NCI-H1436 treated with DMSO at 0.1 percent for 48 hours (cell line): ENCODE data around the gene ZFAND5.

ENCODE experiments used
- DNase-seq: peaks from one replicate; lab custom pipeline; 2025; lab: John Stamatoyannopoulos, UW

The ZFAND5 gene

GRCh38 chr9:72362680-72363139, 2.3 kb downstream of the ZFAND5 start:
- no peak for DNase-seq

DNA sequence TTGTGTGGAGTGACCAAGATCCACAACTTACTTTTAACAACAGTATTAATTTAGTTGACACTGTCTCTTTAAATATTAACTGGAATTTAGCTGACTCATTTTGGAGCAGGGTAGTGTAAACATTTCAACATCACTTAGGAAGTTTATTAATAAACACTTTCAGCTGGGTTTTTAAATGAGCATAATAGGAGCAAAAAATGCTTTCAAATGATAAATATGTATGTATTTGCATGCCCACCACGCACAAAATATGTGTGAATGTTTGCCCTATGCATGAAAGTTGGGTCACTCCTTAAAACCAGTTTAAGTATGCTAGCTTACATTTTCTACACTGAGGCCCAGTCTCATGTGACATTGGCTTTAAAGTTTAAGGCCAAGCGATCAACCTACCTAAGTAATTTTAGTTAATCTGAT, 2.9 kb downstream of the ZFAND5 start:
- DNase-seq: no peak

GRCh38 chr9:72361217-72361616, 3.8 kb downstream of the ZFAND5 start:
- no peak for DNase-seq

DNA sequence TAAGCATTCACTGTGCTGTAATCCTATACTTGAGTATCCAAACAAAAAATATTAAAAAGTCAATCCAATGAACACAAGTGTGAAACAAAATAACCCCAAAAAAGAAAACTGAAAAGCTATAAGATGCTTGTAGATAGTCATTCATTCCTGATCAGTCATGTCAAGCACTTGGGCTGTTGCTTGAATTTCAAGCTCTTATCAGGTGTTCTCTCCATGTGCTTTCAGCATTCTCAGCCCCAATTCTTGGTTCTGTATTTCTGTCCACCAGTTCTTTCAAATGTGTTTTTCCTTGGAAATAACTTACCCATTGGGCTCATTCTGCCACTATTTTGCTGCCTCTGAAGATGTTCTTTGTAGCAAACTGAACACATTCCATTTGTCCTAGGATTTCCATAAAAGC, 4.7 kb downstream of the ZFAND5 start:
- no peak for DNase-seq

DNA sequence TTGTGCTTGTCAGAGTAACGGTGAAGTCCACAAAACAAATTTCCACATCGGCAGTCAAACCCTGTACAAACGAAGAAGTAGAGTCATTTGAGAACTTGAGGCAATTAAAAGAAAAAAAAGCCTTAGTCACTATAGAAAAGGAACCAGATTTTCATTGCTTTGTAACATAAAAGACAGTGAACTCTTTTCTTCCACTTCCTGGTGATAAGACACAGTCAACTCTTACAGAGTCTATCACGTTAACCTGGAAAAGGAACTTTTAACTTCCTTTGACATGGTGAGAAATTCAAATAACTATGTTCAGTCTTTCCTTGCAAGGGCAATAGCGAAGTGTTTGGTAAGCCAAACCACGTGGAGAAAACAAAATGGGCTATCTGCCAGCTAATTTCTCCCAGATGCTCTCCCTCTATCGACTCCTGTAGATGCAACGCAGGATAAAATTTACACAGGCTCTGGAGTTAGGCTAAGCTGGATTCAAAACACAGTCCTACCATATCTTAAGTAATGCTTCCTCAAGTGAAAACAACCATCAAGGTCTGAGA, 8.9 kb downstream of the ZFAND5 start:
- no peak for DNase-seq

GRCh38 chr9:72355153-72355552, 9.9 kb downstream of the ZFAND5 start:
- no peak for DNase-seq

DNA sequence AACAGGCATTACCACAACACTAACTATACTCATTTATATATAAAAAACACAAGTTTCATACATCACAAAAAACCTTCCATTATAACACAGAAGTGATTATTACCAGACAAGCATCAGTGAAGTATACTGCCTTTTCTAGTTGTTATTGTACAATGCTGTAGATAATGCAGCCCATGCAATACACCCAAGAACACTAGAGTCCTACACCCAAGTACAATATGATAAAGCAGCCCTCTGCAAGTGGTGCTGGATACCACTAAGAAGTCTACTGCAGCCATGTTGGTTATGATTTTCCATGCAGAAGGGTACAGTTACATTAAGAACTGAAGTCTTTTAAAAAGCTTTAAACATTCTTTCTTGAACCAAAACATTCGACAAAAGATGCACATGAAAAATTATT, 10.3 kb downstream of the ZFAND5 start:
- no peak for DNase-seq

DNA sequence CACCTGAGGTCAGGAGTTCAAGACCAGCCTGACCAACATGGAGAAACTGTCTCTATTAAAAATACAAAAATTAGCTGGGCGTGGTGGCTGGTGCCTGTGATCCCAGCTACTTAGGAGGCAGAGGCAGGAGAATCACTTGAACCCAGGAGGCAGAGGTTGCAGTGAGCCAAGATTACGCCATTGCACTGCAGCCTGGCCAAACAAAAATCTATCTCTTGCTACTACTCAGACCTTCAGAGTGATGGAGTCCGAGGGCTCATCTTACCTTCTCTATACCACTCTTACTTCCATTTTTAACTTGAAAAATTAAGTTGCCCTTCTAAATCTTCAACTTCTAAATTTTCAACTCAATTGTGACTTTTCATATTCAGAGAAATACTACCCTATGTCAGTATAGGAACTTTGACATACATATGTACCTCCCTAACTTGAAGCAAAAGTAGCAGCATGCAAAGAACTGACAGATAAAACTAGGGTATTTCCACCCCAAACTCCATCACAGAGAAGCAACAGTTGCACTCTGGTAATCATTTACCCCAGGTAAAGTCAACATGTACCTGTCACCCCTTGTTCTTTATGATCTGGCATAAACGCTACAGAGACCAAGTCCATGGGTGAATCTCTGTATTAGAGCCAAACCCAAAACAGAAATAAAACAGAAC, 11.4 kb downstream of the ZFAND5 start:
- no peak for DNase-seq

GRCh38 chr9:72352911-72353388, 12.1 kb downstream of the ZFAND5 start:
- no peak for DNase-seq

- DNase-seq: no peak
Observed at GRCh38 chr9:72351538-72352453, 13.2 kb downstream of the ZFAND5 start.

DNA sequence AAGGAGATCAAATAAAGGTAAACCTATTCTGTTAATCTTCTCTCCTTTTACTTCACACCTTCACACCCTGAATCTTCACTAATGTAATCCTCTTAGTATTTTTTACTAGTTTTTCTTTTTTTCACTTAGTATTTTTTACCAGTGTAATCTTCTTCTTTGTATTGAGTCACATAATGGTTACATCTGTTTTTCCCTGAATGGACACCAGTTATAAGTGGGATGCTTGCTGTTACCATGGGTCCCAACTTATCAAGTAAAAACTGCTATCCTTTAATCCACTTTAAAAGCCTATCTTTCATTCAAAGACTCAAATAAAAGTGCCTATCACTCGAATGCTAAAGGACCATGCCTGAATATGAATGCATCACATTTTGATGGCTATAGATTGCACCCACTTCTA, 15.1 kb downstream of the ZFAND5 start:
- no peak for DNase-seq

- DNase-seq: no peak
Observed at GRCh38 chr9:72349240-72349639, 15.8 kb downstream of the ZFAND5 start.

DNA sequence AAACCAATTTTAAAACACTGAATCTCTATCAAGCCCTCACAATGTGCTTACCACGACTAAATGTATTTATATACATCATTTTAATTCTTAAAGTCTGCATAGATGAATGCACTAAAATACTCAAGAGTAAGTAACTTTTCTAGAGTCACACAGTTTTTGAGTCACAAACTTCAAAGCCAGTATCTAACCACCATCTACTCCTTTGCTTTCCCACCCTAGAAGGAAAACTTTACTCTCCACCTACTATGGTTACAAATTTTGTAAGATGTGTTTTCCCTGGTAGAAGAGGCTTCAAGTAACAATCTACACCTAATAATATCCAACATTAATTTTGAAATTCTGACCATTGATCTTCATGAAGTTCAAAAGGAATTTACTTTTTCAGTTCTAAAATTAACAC, 18.7 kb downstream of the ZFAND5 start:
- DNase-seq: no peak

DNA sequence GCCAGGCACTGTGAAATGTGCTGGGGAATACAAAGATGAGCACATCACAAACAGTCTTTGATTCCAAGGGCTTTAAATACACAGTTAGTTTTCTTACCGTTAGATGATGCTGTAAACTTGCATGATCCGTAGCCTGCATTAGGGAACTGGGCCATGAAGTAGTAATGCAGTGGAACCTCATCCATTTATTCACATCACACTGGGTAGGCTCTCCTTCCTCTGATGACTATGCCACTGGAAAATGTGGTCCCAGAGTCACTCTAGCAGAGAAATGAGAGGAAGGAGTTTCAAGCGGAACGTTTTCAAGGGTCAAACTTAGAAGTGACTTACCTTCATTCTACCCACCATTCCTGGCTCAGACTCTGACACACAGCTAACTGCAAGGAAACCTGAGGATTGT, 26.4 kb downstream of the ZFAND5 start:
- no peak for DNase-seq

GRCh38 chr9:72337286-72337685, 27.7 kb downstream of the ZFAND5 start:
- DNase-seq: no peak

- no peak for DNase-seq
Observed at GRCh38 chr9:72334658-72335337, 30.2 kb downstream of the ZFAND5 start.

- DNase-seq: no peak
Observed at GRCh38 chr9:72333709-72334108, 31.3 kb downstream of the ZFAND5 start.

DNA sequence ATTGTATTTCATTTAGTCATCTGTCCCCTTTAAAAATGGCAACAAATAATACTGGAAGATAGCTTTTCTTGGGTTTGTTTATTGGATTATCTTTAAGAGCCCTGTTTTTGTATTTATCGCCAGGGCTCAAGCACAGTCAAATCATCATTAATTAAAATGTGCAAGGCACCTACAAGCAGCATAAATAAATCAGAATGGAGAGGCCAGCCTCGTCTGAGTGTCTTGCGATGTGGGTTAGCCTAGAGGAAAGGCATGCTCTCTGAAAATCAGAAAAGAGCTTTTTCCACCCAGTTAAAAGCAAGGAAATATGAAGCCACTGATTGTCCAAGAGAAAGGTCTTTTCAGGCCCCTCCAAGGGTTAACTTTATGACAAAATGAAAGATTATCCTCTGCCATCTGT, 31.8 kb downstream of the ZFAND5 start:
- DNase-seq: no peak

DNA sequence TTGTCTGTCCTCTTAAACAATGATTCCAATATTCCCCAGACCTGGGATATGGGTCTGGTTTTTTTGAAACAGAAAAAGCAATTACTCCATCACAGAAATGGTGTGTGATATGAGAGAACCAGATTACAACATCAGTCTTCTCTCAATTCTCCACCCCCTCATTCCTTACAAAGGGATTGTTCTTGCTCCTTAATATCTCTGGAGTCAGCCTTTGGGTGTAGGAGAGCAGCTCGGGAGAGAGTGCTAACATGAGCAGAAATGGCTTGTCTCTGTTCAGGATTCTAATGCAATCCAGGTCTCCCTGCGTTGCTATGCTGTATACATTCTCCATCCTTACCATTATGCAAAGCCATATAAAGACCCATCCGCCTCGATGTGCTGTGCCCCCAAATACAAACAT, 32.7 kb downstream of the ZFAND5 start:
- no peak for DNase-seq

DNA sequence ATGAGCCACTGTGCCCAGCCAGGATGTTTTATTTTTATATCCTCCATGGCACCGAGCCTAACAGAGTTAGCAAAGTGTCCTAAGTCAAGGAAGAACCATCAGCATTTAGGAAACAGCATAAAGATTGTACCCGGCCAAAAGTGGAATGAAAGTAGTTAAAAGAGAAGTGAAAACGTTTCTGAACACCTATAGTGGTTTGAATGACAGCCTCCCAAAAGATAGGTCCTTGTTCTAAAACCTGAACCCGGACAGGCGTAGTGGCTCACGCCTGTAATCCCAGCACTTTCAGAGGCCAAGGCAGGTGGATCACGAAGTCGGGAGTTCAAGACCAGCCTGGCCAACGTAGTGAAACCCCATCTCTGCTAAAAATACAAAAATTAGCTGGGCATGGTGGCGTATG, 37.4 kb downstream of the ZFAND5 start:
- no peak for DNase-seq

GRCh38 chr9:72326641-72327040, 38.4 kb downstream of the ZFAND5 start:
- no peak for DNase-seq

GRCh38 chr9:72324974-72325373, 40.0 kb downstream of the ZFAND5 start:
- no peak for DNase-seq
